ENCODE results near the gene ZNF414. TPM values are rescaled to one million over a fixed set of nuclear protein-coding genes. Genes with fewer than 3 reads are reported as not detected.
A peak's percentile ranks its signal among the peaks of the same experiment; 100 is the strongest.

The ZNF414 gene
- total RNA-seq, 1 donor from 2014 or later, result 189 TPM

DNA sequence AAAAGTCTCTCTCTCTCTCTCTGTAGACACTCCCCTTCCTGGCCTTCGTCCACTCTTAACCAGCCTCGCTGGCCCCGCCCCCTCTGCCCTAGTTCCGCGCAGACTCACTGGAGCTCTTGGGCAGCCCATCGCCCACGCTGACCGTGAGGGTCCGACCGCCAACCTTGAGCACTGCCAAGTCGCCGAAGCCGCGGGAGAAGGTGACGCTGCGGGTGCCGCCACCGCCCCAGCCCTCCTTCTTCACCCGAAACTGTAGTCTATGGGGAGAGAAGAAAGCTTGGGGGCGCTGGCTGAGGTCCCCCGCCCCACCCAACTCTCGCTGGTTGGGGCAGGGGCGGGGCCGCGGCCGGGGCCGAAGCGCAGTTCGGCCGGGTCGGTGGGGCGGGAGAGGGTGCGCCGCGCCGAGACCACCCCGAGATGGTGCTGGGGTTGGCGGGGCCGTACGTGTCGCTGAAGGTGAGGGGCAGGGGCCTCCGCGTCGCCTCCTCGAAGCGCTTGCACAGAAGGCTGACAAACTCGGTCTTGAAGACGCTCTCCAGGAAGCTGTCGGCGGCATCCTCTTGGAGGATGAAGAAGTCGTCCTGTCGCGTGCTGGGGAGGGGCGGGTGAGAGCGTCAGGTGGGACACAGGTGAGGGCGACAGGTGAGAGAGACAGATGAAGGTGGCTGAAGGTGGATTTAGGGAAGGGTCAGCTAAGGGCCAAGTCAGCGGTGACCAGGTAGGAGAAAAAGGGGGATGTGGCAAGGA, 12.6 kb upstream of the ZNF414 start:
- H3K9me3 ChIP-seq, result no peaks in the 10 kb centered on the region
- H3K4me1 ChIP-seq, result no peaks in the 10 kb centered on the region
- TF ChIP-seq, protein P1, sequence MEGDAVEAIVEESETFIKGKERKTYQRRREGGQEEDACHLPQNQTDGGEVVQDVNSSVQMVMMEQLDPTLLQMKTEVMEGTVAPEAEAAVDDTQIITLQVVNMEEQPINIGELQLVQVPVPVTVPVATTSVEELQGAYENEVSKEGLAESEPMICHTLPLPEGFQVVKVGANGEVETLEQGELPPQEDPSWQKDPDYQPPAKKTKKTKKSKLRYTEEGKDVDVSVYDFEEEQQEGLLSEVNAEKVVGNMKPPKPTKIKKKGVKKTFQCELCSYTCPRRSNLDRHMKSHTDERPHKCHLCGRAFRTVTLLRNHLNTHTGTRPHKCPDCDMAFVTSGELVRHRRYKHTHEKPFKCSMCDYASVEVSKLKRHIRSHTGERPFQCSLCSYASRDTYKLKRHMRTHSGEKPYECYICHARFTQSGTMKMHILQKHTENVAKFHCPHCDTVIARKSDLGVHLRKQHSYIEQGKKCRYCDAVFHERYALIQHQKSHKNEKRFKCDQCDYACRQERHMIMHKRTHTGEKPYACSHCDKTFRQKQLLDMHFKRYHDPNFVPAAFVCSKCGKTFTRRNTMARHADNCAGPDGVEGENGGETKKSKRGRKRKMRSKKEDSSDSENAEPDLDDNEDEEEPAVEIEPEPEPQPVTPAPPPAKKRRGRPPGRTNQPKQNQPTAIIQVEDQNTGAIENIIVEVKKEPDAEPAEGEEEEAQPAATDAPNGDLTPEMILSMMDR (IDR thresholded peaks at IDR 0.05), result no peak
- peak overlapping the region; percentile 76 to 78 for H3K4me3 ChIP-seq
- no peaks in the 10 kb centered on the region for H3K36me3 ChIP-seq
- no peaks in the 10 kb centered on the region for H3K27me3 ChIP-seq
- DNase-seq (ENCODE audit: low spot score in 2 of 2), result peak; percentile 61 to 92
- peak overlapping the region; percentile 74 to 82 for H3K27ac ChIP-seq
- intact Hi-C loops (cut with DNase I), result loop anchor here (1.0 kb wide), 1 partner anchor 13 kb away; no protein-coding TSS in a partner anchor

DNA sequence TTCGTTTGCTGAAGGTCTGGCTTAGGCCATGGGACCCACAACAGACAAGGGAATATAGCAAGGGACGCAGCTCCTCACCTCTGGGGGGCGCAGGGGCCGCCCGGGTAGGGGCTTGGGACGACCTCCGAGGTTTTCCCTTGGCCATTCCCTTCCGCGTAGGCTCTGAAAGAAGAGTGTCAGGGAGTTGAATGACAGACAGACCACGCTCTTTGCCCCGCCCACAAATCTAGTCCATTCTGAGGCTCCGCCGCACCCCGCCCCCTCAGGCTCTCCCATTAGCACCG, 11.4 kb upstream of the ZNF414 start:
- Histone ChIP-seq H3K27me3 (no peaks in the 10 kb centered on the region), H3K27ac (peak overlapping the region; percentile 21 to 74), H3K9me3 (no peaks in the 10 kb centered on the region), H3K4me3 (peak overlapping the region; percentile 46 to 76), H3K4me1 (no peaks in the 10 kb centered on the region), H3K36me3 (no peaks in the 10 kb centered on the region)
- TF ChIP-seq, protein P1 (IDR thresholded peaks at IDR 0.05), result peak in 1 of 3 experiments; percentile 12
- DNase-seq (ENCODE audit: low spot score in 2 of 2), result no peak
- intact Hi-C loops (cut with DNase I), result no loop called here

DNA sequence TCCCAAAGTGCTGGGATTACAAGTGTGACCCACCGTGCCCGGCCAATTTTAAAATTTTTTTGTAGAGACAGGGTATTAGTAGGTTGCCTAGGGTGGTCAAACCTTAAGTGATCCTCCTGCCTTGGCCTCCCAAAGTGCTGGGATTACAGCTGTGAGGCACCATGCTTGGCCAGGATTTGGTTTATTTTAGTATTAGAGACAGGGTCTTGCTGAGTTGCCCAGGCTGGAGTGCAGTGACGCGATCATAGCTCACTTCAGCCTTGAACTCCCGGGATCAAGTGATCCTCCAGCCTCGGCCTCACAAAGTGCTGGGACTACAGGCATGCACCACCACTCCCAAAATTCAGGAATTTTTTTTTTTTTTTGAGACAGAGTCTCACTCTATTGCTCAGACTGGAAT, 5.4 kb upstream of the ZNF414 start:
- no peak overlapping the region for H3K4me3 ChIP-seq
- DNase-seq (ENCODE audit: low spot score in 2 of 2), result no peak
- no peaks in the 10 kb centered on the region for H3K36me3 ChIP-seq
- H3K4me1 ChIP-seq, result no peaks in the 10 kb centered on the region
- no peak overlapping the region for H3K27ac ChIP-seq
- intact Hi-C loops (cut with DNase I), result loop anchor here (10.0 kb wide), 1 partner anchor 595 kb away; the partner anchor contains the start of genes CTXN1 and SNAPC2
- TF ChIP-seq, protein P1 (IDR thresholded peaks at IDR 0.05), result no peak
- H3K27me3 ChIP-seq, result no peaks in the 10 kb centered on the region
- no peaks in the 10 kb centered on the region for H3K9me3 ChIP-seq

DNA sequence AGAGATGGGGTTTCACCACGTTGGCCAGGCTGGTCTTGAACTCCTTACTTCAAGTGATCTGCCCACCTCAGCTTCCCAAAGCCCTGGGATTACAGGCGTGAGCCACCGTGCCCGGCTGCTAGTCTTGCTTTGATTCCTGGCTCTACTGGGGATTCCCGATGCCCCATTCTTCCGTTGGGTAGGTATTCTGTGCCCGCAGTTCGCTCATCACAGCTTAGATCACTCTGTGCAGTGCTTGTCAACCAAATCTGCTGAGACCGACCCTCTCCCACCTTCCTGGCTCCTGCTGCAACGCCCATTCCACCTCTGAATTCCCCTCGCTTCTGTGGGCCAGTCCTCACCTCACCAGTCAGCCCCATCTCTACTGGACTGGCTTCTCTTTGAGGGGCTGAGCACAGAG, 4.6 kb upstream of the ZNF414 start:
- H3K27ac ChIP-seq, result no peak overlapping the region
- no peak overlapping the region for H3K4me3 ChIP-seq
- H3K4me1 ChIP-seq, result no peaks in the 10 kb centered on the region
- TF ChIP-seq, protein P1 (IDR thresholded peaks at IDR 0.05), result no peak
- intact Hi-C loops (cut with DNase I), result loop anchor here (10.0 kb wide), 1 partner anchor 594 kb away; the partner anchor contains the start of genes CTXN1 and SNAPC2
- H3K27me3 ChIP-seq, result no peaks in the 10 kb centered on the region
- no peaks in the 10 kb centered on the region for H3K36me3 ChIP-seq
- no peaks in the 10 kb centered on the region for H3K9me3 ChIP-seq
- no peak for DNase-seq (ENCODE audit: low spot score in 2 of 2)

DNA sequence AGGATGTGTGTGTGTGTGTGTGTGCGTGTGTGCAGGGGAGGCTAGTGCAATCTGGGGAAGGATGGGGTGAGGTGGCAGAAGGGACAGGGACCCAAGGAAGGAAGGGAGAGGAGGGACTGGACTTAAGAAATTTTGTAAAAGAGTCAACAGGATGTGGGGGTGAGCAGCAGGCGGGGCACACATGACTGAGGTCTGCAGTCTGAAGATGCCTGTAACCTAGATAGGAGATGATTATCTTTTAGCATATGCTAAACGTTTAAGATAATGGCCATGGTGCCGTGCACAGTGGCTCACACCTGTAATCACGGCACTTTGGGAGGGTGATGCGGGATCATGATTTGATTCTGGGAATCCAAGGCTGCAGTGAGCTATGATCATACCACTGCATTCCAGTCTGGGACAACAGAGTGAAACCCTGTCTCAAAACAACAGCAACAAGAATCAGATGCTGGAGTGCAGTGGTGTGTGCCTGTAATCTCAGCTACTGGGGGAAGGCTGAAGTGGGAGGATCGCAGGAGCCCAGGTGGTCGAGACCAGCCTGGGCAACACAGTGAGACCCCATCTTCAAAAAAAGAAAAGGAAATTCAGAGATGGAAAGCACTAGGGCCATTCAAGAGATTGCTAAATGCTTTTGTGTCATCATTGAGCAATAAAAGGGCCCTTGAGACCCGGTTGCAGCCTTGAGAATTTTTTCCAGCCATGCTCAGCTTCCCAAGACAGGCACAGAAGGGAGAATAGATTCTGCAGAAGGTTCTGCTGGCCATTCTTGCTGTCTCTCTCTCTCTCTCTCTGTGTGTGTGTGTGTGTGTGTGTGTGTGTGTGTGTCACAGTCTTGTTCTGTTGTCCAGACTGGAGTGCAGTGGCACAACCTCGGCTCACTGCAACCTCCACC, 3.8 kb upstream of the ZNF414 start:
- H3K4me3 ChIP-seq, result no peak overlapping the region
- no peaks in the 10 kb centered on the region for H3K36me3 ChIP-seq
- DNase-seq (ENCODE audit: low spot score in 2 of 2), result no peak
- no peaks in the 10 kb centered on the region for H3K27me3 ChIP-seq
- peaks cover 6 to 7% of the 10 kb centered on the region in 2 donors for H3K4me1 ChIP-seq
- intact Hi-C loops (cut with DNase I), result loop anchor here (10.0 kb wide), 1 partner anchor 593 kb away; the partner anchor contains the start of genes CTXN1 and SNAPC2
- no peak overlapping the region for H3K27ac ChIP-seq
- no peaks in the 10 kb centered on the region for H3K9me3 ChIP-seq
- TF ChIP-seq, protein P1 (IDR thresholded peaks at IDR 0.05), result no peak
